Caco-2 (cell line): ENCODE results near the gene PIGU. TPM values are rescaled to one million over a fixed set of nuclear protein-coding genes. Genes with fewer than 3 reads are reported as not detected.

Experiments
- BruUV-seq: library from RNA; stranded (reverse); fragments of 400-500 nt; replicated peaks from 2 replicates; lab custom pipeline; 2021; lab: Mats Ljungman, UMichigan
- CTCF ChIA-PET: fragments of 300-600 bp; sonication (Branson Sonifier 250); formaldehyde crosslinking; loops from one replicate; lab custom pipeline; 2022; ENCODE audit warnings: antibody characterized with exemption; lab: Charles Lee
- POLR2A ChIA-PET: fragments of 300-600 bp; sonication (Branson Sonifier 250); formaldehyde crosslinking; loops from one replicate; lab custom pipeline; 2022; ENCODE audit warnings: antibody characterized with exemption; lab: Charles Lee
- DNase-seq, 2 experiments: peaks; one replicate each; pipeline versions ENCODE4 v3.0.0 to v3.0.0-alpha.2; 2020 to 2022
- H3K27me3 ChIP-seq: replicated peaks from 2 replicates; pipeline ENCODE4 v1.6.0; 2011; ENCODE audit warnings: low read length; ENCODE audit not compliant: control insufficient read depth, insufficient read depth
- H3K36me3 ChIP-seq: 2 replicates; pipeline ENCODE4 v1.5.1; 2011; ENCODE audit warnings: low read length; ENCODE audit not compliant: control insufficient read depth, insufficient read depth
- H3K4me1 ChIP-seq: fragments of 250-450 bp; sonication (Bioruptor Pico); 2 replicates; pipeline ENCODE4 v1.5.1; 2020; ENCODE audit warnings: mild to moderate bottlenecking
- H3K4me3 ChIP-seq: 2 replicates; pipeline ENCODE4 v1.5.1; 2011; ENCODE audit warnings: low read depth, mild to moderate bottlenecking, control low read depth, low read length
- H3K9me3 ChIP-seq: fragments of 250-450 bp; sonication (Bioruptor Pico); 2 replicates; pipeline ENCODE4 v1.5.1; 2020; ENCODE audit warnings: mild to moderate bottlenecking, moderate library complexity
- H3K27ac Mint-ChIP-seq: one replicate; pipeline ENCODE4 v1.8.0; 2022; ENCODE audit warnings: mixed read lengths; ENCODE audit not compliant: unreplicated experiment
- H3K27me3 Mint-ChIP-seq: one replicate; pipeline ENCODE4 v1.8.0; 2022; ENCODE audit warnings: mixed read lengths; ENCODE audit not compliant: insufficient read depth, unreplicated experiment
- H3K36me3 Mint-ChIP-seq: one replicate; pipeline ENCODE4 v1.8.0; 2022; ENCODE audit warnings: mild to moderate bottlenecking, mixed read lengths; ENCODE audit not compliant: insufficient read depth, unreplicated experiment
- H3K4me1 Mint-ChIP-seq: one replicate; pipeline ENCODE4 v1.8.0; 2022; ENCODE audit warnings: low read depth, mixed read lengths; ENCODE audit not compliant: unreplicated experiment
- H3K4me3 Mint-ChIP-seq: one replicate; pipeline ENCODE4 v1.8.0; 2022; ENCODE audit warnings: mild to moderate bottlenecking, moderate library complexity, mixed read lengths; ENCODE audit not compliant: unreplicated experiment
- H3K9me3 Mint-ChIP-seq: one replicate; pipeline ENCODE4 v1.8.0; 2022; ENCODE audit warnings: mixed read lengths; ENCODE audit not compliant: unreplicated experiment
- CTCF ChIP-seq, 2 experiments: fragments of 200-600 bp in 1 of 2; IDR thresholded peaks; 1 replicate in 1 of 2; 2 replicates in 1 of 2; pipeline versions ENCODE4 v1.5.1 to v1.8.0; 2011 to 2022; ENCODE audit warnings: antibody characterized with exemption in 1 of 2, control low read depth in 1 of 2, inconsistent platforms in 1 of 2, low read depth in 1 of 2, low read length in 1 of 2, mild to moderate bottlenecking in 1 of 2, moderate library complexity in 1 of 2; ENCODE audit not compliant: insufficient read depth in 1 of 2, severe bottlenecking in 1 of 2, unreplicated experiment in 1 of 2
- intact Hi-C: fragments of 100-400 bp; cut with micrococcal nuclease; formaldehyde crosslinking; loops from one replicate; pipeline ENCODE4 v1.10.0; 2022; ENCODE audit not compliant: unreplicated experiment
- total RNA-seq: library from RNA; stranded (reverse); gene quantifications from 2 replicates; pipeline ENCODE4 v1.2.3, GENCODE V29; 2022

PIGU gene
- total RNA-seq, 1 experiment from 2014 or later = 61.7 TPM

DNA sequence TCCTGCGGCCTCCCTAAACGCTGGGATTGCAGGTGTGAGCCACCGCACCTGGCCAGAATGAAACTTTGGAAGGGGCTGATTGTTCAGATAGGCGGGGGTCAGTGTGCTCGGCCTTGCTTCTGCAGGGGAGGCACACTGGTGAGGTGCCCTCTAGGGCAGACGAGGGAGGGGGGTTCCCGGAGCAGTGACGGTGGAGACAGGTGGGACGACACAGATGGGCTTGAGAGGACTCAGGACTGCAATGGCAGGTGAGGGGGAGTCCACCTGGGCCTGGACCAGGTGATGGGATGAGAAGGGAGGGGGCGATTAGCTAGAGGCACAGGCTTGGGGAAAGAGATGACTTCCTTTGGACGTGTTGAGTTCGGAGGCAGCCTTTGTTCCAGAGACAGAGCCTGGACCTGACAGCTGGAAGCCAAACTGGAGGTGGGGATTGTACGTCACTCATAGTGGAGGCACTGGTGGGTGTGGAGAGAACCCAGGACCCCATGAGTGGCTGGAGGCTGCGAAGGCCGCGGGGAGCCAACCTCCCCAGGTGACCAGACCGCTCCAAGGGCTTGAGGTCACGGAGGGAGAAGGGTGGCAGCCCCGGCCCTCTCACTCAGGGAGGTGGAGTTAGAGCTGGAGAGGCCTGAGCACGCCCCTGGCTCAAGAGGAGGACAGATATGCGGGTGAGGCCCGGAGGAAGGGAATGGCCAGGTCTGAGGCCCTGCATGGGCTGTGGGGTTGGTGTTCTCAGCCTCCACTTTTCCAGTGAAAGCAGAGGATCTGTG, 128.9 kb downstream of the PIGU start:
- intact Hi-C loops = loop anchor here (5.0 kb wide), 1 partner anchor 356 kb away; no protein-coding TSS in a partner anchor

DNA sequence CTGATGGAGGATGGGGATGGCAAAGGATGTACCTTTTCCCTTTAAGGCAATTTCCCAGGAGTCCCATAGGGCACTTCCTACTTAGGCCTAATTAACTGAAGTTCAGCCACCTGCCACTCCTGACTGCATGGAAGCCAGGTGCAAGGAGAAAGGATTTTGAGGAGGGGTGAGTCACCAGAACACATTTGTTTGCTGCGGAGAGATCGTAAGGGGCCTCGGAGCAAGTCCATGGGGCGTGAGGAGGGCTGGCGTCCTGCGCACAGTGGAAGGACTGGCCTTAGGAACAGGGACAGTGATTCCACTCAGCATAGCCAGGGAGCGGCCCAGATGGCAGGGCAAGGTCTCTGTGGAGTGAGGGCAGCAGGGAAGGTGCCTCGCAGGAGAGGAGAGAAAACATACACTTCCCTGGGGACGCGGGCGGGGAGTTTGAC, 130.1 kb downstream of the PIGU start:
- Mint-ChIP-seq H3K9me3 (no peaks in the 10 kb centered on the region), H3K4me1 (peaks cover 8% of the 10 kb centered on the region), H3K27ac (peak overlapping the region; percentile 28), H3K36me3 (peaks cover 46% of the 10 kb centered on the region), H3K4me3 (peak overlapping the region; percentile 11), H3K27me3 (no peaks in the 10 kb centered on the region)
- no TSS peak for BruUV-seq
- Histone ChIP-seq H3K36me3 (no peaks in the 10 kb centered on the region), H3K4me3 (no peak overlapping the region), H3K4me1 (no peaks in the 10 kb centered on the region), H3K27me3 (no peaks in the 10 kb centered on the region), H3K9me3 (no peaks in the 10 kb centered on the region)
- peak in 1 of 2 experiments; percentile 42 for DNase-seq
- ChIA-PET POLR2A (no interaction called here), CTCF (interaction anchor here (0.7 kb wide), 1 partner anchor 234 kb away, joined by 6 read pairs; no protein-coding TSS in a partner anchor)
- TF ChIP-seq CTCF (IDR thresholded peaks at IDR 0.05; ENCODE audit: insufficient read depth in 1 of 2, low read depth in 1 of 2, low read length in 1 of 2, severe bottlenecking in 1 of 2, unreplicated experiment in 1 of 2) = no peak
- intact Hi-C loops = loop anchor here (5.0 kb wide), 1 partner anchor 354 kb away; no protein-coding TSS in a partner anchor

More for the DNA sequence above, 128.9 kb downstream of the PIGU start:
- POLR2A ChIA-PET = no interaction called here
- no peak for TF ChIP-seq CTCF (IDR thresholded peaks at IDR 0.05; ENCODE audit: insufficient read depth in 1 of 2, low read depth in 1 of 2, low read length in 1 of 2, severe bottlenecking in 1 of 2, unreplicated experiment in 1 of 2)
- Histone ChIP-seq H3K4me1 (no peaks in the 10 kb centered on the region), H3K36me3 (no peaks in the 10 kb centered on the region), H3K27me3 (no peaks in the 10 kb centered on the region), H3K4me3 (no peak overlapping the region), H3K9me3 (no peaks in the 10 kb centered on the region)
- no peak for DNase-seq
- Mint-ChIP-seq H3K27ac (peak overlapping the region; percentile 23), H3K36me3 (peaks cover 43% of the 10 kb centered on the region), H3K9me3 (no peaks in the 10 kb centered on the region), H3K4me3 (no peak overlapping the region), H3K27me3 (no peaks in the 10 kb centered on the region), H3K4me1 (peaks cover 8% of the 10 kb centered on the region)
- CTCF ChIA-PET = interaction anchor here (0.5 to 0.8 kb wide), 3 partner anchors 10 to 358 kb away, joined by 3 to 8 read pairs (median 3); no protein-coding TSS in a partner anchor
- no TSS peak for BruUV-seq

GRCh38 chr20:34544109-34544796, 132.6 kb downstream of the PIGU start:
- Histone ChIP-seq H3K9me3 (no peaks in the 10 kb centered on the region), H3K36me3 (peaks cover 4% of the 10 kb centered on the region; the same call in 1 of the 2 replicates), H3K27me3 (no peaks in the 10 kb centered on the region), H3K4me1 (no peaks in the 10 kb centered on the region), H3K4me3 (no peak overlapping the region)
- no TSS peak for BruUV-seq
- no peaks in the 10 kb centered on the region for H3K27me3 Mint-ChIP-seq
- no peak overlapping the region for H3K27ac Mint-ChIP-seq
- H3K4me1 Mint-ChIP-seq = peaks cover 8% of the 10 kb centered on the region
- POLR2A ChIA-PET = no interaction called here
- DNase-seq = no peak
- intact Hi-C loops = no loop called here
- H3K4me3 Mint-ChIP-seq = no peak overlapping the region
- H3K36me3 Mint-ChIP-seq = peaks cover 65% of the 10 kb centered on the region
- TF ChIP-seq CTCF (IDR thresholded peaks at IDR 0.05; ENCODE audit: insufficient read depth in 1 of 2, low read depth in 1 of 2, low read length in 1 of 2, severe bottlenecking in 1 of 2, unreplicated experiment in 1 of 2) = no peak
- no peaks in the 10 kb centered on the region for H3K9me3 Mint-ChIP-seq
- CTCF ChIA-PET = interaction anchor here (0.6 to 1.0 kb wide), 4 partner anchors 19 to 334 kb away, joined by 3 to 6 read pairs (median 4); no protein-coding TSS in a partner anchor
